GM12891 (cell line): Measurements from ENCODE around the gene HSPA4.
"Not testable (repeated sequence)": the region's sequence is repeated elsewhere in the genome, so short reads cannot be mapped to it uniquely, and the experiment has no call there.

Experiments used
- DNase-seq: peaks from one replicate; pipeline ENCODE4 v3.0.0; 2011; ENCODE audit warnings: low spot score; ENCODE audit not compliant: insufficient read length
- FAIRE-seq: peaks from 2 replicates; lab custom pipeline; 2011; peaks lifted over from hg19 to GRCh38; lab: Jason Lieb, UNC
- PAX5 ChIP-seq: IDR thresholded peaks from 2 replicates; pipeline ENCODE4 v1.6.1; 2011; ENCODE audit warnings: low read length, moderate library complexity, mild to moderate bottlenecking; ENCODE audit not compliant: insufficient read depth, severe bottlenecking
- POLR2A ChIP-seq: IDR thresholded peaks from 2 replicates; pipeline ENCODE4 v1.6.1; 2011; ENCODE audit warnings: low read depth, low read length, control low read depth
- POLR2AphosphoS5 ChIP-seq: IDR thresholded peaks from 2 replicates; pipeline ENCODE4 v1.6.1; 2011; ENCODE audit warnings: low read depth, low read length, control low read depth
- POU2F2 ChIP-seq: IDR thresholded peaks from 2 replicates; pipeline ENCODE4 v1.6.1; 2011; ENCODE audit warnings: low read depth, mild to moderate bottlenecking, control low read depth, low read length, moderate library complexity
- SPI1 ChIP-seq: IDR thresholded peaks from 2 replicates; pipeline ENCODE4 v1.6.1; 2011; ENCODE audit warnings: low read depth, low read length, control low read depth
- TAF1 ChIP-seq: IDR thresholded peaks from 2 replicates; pipeline ENCODE4 v1.6.1; 2011; ENCODE audit warnings: low read depth, low read length, control low read depth

Gene HSPA4

DNA sequence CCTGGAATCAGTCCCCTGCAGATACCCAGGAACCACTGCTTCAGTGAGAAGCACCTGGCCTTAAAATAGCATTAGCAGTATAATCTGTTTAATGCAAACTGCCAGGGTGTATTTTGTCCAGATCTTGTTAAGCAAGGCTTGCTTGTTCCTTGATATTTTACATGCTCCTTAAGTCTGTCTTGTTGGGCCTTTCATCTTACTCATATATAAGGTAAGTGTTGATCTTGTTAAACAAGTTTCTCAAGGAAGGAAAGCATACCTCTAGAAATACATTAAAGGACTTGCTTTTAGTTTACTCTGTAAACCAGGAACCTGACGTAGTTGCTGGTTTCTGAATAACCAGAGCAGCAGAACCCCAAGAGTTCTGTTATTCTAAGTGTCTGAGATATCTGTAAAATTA, 13.7 kb downstream of the HSPA4 start:
- no peak for TF ChIP-seq POU2F2
- no peak for TF ChIP-seq TAF1
- no peak for TF ChIP-seq POLR2A
- DNase-seq (no peak), FAIRE-seq (no peak)

DNA sequence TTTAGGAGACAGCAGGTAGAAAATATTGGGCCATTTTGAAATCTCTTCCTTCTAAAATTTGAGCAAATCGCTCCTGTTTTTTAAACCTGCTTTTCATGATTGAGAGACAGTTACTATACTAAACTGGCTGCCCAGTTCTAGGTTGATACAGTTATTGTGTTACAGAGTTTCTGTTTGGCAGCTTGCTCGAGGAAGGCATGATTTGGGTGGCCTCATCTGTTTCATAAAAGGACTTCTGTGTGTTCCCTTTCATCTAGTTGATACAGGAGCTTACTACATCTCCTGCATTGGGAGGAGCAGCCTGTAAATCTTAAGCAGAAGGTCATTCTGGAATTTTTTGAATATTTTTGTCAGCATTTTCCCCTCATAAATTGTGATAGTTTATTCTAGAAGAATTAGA, 14.2 kb downstream of the HSPA4 start:
- DNase-seq = no peak
- FAIRE-seq = no peak
- TF ChIP-seq TAF1 (no peak), POLR2A (no peak), POLR2AphosphoS5 (no peak), POU2F2 (no peak), SPI1 (no peak), PAX5 (no peak)

DNA sequence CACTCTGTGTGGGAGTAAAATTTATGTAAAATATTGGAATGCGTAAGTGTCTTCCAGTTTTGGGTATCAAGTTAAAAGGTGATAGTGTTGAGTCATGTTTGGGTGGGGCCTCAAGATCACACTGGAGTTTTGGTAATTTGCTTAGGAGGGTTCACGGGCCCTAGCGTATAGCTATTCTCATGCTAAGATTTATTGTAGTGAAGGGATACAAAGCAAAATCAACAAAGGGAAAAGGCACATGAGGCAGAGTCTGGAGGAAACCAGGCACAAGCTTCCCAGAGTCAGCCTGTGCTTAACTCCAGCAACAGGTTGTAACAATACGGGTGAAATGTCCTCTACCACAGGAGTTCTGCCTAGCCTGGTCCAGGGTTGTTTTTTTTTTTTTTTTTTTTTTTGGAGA, 20.2 kb downstream of the HSPA4 start:
- DNase-seq = no peak
- TF ChIP-seq PAX5 = no peak
- TF ChIP-seq POLR2A = no peak
- TF ChIP-seq SPI1 = no peak
- no peak for TF ChIP-seq TAF1
- TF ChIP-seq POU2F2 = no peak
- no peak for FAIRE-seq

DNA sequence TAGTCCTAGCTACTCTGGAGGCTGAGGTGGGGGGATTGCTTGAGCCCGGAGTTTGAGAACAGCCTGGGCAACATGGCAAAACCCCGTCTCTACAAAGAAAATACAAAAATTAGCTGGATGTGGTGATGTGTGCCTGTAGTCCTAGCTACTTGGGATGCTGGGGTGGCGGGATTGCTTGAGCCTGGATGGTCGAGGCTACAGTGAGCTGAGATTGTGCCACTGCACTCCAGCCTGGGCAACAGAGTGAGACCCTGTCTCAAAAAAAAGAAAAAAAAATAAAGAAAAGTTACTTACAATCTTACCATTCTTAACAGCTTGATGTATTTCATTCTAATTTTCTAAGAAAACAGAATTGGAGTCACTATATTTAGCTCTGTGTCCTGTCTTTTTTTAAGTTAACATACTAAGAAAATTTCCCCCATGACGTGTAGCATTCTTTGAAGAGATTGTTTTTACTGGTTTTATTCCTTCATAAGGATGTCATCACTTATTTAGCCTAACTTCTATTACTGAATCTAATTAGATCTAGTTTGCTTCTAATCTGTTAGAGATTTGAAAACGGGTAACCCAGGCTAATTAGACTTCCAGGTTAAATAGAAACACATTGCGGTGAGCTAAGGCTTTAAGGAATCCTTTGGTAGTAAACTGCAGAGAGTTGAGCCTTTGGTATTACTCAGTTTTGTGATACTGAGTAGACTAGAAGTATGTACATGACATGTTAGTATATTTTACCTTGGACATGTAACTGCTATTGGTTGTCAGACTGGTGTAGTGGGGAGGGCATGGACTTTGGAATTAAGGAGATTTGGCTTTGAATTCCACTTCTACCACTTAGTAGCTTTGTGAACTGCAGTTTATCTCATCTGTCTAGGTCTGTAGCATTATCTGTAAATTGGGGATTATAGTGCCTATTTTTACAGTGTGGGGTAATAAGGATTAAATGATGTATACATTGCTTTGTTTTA, 24.0 kb downstream of the HSPA4 start:
- FAIRE-seq (peak; percentile 43), DNase-seq (no peak)
- TF ChIP-seq SPI1 (no peak), PAX5 (no peak), POLR2A (no peak), POLR2AphosphoS5 (no peak), POU2F2 (no peak), TAF1 (no peak)

DNA sequence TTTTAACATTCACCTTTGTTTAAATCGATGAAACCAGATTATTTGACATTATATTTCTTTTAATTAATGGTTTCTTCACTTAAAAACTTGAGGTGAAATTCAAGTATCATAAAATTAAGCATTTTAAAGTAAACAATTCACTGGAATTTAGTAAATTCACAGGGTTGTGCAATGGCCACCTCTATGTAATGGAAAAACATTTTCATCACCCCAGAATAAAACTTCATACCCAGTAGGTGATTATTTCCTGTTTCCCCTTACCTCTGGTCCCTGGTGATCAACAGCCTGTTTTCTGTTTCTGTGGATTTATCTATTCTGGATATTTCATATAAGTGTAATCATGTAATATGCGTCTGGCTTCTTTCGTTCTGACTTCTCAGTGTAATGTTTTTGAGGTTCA, 27.2 kb downstream of the HSPA4 start:
- DNase-seq (no peak), FAIRE-seq (no peak)

DNA sequence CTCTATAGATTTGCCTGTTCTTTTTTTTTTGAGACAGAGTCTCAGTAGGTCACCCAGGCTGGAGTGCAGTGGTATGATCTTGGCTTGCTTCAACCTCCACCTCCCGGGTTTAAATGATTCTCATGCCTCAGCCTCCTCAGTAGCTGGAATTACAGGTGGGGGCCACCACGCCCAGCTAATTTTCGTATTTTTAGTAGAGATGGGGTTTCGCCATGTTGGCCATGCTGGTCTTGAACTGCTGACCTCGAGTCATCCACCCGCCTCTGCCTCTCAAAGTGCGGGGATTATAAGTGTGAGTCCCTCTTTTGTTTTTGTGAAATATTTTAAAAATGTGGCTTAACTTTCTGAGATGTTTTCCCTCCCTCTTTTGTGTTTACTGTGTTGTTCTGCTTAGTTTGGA, 29.2 kb downstream of the HSPA4 start:
- DNase-seq = no peak
- no peak for TF ChIP-seq SPI1
- TF ChIP-seq POU2F2 = no peak
- TF ChIP-seq POLR2A = no peak
- no peak for TF ChIP-seq PAX5
- TF ChIP-seq TAF1 = no peak
- TF ChIP-seq POLR2AphosphoS5 = no peak
- no peak for FAIRE-seq

More for the DNA sequence above, 27.2 kb downstream of the HSPA4 start:
- no peak for TF ChIP-seq TAF1
- TF ChIP-seq POLR2A = no peak
- TF ChIP-seq PAX5 = no peak
- no peak for TF ChIP-seq POLR2AphosphoS5
- TF ChIP-seq POU2F2 = no peak
- TF ChIP-seq SPI1 = no peak

DNA sequence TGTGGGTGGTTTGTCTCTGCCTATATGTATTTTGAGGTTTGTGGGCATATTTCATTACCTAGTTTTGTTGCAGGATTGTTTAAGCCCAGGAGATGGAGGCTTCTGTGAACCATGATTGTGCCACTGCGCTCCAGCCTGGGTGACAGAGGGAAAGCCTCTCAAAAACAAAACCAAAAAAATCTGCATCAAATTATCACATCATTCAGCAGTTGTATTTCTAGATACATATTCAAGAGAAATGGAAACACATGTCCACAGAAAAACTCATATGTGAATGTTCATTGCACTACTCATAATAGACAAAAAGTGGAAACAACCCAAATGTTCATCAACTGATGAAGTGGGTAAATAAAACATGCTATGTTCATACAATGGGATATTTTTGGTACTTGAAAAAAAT, 29.9 kb downstream of the HSPA4 start:
- no peak for DNase-seq
- no peak for FAIRE-seq
- TF ChIP-seq TAF1 (no peak), SPI1 (no peak), POU2F2 (no peak), PAX5 (no peak), POLR2A (no peak), POLR2AphosphoS5 (no peak)

DNA sequence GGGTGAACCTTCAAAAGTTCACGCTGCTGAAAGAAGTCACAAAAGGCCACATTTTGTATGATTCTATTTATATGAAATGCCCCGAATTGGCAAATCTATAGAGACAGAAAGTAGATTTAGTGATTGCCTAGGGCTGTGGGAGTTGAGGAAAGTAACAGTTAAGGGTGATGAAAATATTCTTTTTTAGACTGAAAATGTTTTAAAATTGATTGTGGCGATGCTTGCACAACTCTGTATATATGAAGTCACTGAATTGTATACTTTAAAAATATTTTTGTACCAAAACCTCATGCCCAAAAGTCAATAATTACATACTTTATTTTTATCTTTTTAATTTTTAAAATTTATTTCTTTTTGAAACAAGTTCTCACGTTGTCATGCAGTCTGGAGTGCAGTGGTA, 30.3 kb downstream of the HSPA4 start:
- DNase-seq (no peak), FAIRE-seq (no peak)
- no peak for TF ChIP-seq POU2F2
- TF ChIP-seq TAF1 = no peak
- no peak for TF ChIP-seq POLR2A
- TF ChIP-seq SPI1 = no peak
- no peak for TF ChIP-seq POLR2AphosphoS5
- no peak for TF ChIP-seq PAX5

DNA sequence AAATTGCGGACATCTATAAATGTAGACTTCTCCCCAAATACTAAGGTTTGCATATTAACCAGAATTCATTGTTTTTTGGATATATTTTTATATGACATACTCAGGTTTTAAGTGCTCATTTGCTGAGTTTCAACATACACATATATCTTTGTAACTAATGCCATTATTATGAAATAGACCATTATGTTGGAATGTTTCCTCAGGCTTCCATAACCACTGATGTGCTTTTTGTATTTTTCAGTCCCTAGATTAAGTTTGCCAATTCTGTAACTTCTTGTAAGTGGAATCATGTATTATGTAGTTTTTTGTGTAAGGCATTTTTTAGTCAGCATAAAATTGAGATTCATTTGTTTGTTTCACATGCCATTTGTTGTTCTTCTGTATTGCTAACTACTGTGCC, 32.1 kb downstream of the HSPA4 start:
- DNase-seq = no peak
- TF ChIP-seq POU2F2 = no peak
- TF ChIP-seq TAF1 = no peak
- no peak for TF ChIP-seq SPI1
- TF ChIP-seq PAX5 = no peak
- no peak for TF ChIP-seq POLR2AphosphoS5
- TF ChIP-seq POLR2A = no peak
- FAIRE-seq = no peak

DNA sequence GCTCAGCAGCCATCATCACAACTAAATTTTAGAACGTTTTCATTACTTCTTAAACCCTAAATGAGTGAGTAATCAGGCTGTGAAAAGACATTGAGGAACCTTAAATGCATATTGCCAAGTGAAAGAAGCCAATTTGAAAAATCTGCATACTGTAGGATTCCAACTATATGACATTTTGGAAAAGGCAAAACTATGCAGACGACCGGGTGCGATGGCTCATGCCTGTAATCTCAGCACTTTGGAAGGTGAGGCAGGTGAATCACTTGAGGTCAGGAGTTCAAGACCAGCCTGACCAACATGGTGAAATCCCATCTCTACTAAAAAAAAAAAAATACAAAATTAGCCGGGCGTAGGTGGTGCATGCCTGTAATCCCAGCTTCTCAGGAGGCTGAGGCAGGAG, 33.4 kb downstream of the HSPA4 start:
- FAIRE-seq, DNase-seq: not testable (repeated sequence)
